Measurements from ENCODE around the gene PDE6H. TPM values are rescaled to one million over a fixed set of nuclear protein-coding genes. Genes with fewer than 3 reads are reported as not detected.

The PDE6H gene
- total and polyA plus RNA-seq, 4 donors: 0.08 to 0.88 TPM; not detected in 2

DNA sequence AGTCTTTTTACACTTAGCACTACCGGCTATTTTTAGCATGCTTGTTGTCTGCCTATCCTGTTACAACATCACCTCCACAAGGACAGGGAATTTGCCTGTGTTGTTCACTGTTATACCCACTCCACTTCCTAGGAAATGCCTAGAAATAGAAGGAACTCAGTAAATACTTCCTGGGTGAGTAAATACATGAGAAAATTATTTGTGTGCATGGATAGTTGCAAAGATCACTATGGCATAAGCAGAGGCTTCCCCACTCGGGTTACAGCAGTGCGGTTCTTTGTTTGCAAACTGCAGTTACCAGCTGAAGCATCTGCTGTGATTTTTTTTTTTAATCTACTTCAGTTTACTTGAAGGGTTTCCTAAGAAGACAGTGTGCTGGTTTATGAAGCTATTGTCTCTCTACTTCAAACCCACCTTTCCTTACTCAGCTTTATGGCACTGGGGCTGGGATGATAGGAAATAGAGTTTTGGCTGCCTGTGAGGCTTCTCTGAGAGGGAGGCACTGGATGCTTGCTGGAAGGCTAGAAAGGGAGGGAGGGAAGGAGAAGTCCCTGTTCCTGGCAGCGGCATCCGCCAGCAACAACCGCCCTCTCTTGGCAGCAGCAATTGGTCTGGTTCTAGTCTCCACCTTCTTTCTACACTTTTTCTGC, 29.0 kb downstream of the PDE6H start:
- no peaks in the 10 kb centered on the region for H3K27me3 ChIP-seq (ENCODE audit: control insufficient read depth in 3 of 3, insufficient read depth in 3 of 3, low read length in 2 of 3)
- no peak for TF ChIP-seq CTCF (IDR thresholded peaks at IDR 0.05; ENCODE audit: control extremely low read depth, extremely low read depth)
- ATAC-seq (ENCODE audit: insufficient read depth, low FRiP score): no peak
- H3K9me3 ChIP-seq (ENCODE audit: control insufficient read depth in 4 of 4, insufficient read depth in 3 of 4, low read length in 3 of 4): no peaks in the 10 kb centered on the region
- H3K4me3 ChIP-seq: no peak overlapping the region
- DNase-seq: peak; percentile 68 to 79 (median 68)
- peaks cover 0 to 7% (median 2%) of the 10 kb centered on the region in 5 donors for H3K4me1 ChIP-seq (ENCODE audit: control insufficient read depth in 5 of 5, insufficient read depth in 5 of 5, low read length in 5 of 5)
- H3K9ac ChIP-seq (ENCODE audit: insufficient read depth in 1 of 2, low read length in 2 of 2): no peak overlapping the region
- H3K27ac ChIP-seq (ENCODE audit: low read depth in 1 of 2, low read length in 1 of 2): no peak overlapping the region
- 24 to 40% methylated on average over 6 of the region's 6 CpGs for WGBS, 2 donors
- H3K36me3 ChIP-seq (ENCODE audit: control insufficient read depth in 4 of 4, insufficient read depth in 4 of 4, low read length in 4 of 4): no peaks in the 10 kb centered on the region

DNA sequence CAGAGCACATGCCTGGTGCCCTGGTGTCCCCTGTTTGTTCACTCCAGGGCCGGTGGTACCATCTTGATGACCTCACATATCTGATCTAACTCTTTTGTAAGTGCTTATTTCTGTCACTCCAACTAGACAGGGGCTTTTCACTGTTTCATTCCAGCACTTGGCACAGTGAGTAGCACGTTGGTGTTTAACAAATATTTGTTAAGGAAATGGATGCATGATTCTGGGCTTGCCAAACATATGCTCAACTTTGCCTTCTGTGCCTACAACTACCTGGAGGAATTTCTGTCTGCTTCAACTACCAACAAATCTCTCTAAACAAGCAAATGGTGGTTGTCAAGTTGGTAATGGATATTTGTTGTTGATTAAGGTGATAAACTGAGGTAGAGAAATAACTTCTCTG, 31.6 kb downstream of the PDE6H start:
- H3K9ac ChIP-seq (ENCODE audit: insufficient read depth in 1 of 2, low read length in 2 of 2): no peak overlapping the region
- DNase-seq (no peak), ATAC-seq (ENCODE audit: insufficient read depth, low FRiP score) (no peak)
- H3K27me3 ChIP-seq (ENCODE audit: control insufficient read depth in 3 of 3, insufficient read depth in 3 of 3, low read length in 2 of 3): no peaks in the 10 kb centered on the region
- peaks cover 0 to 7% (median 2%) of the 10 kb centered on the region in 5 donors for H3K4me1 ChIP-seq (ENCODE audit: control insufficient read depth in 5 of 5, insufficient read depth in 5 of 5, low read length in 5 of 5)
- H3K9me3 ChIP-seq (ENCODE audit: control insufficient read depth in 4 of 4, insufficient read depth in 3 of 4, low read length in 3 of 4): no peaks in the 10 kb centered on the region
- H3K27ac ChIP-seq (ENCODE audit: low read depth in 1 of 2, low read length in 1 of 2): no peak overlapping the region
- no peaks in the 10 kb centered on the region for H3K36me3 ChIP-seq (ENCODE audit: control insufficient read depth in 4 of 4, insufficient read depth in 4 of 4, low read length in 4 of 4)
- no peak for TF ChIP-seq CTCF (IDR thresholded peaks at IDR 0.05; ENCODE audit: control extremely low read depth, extremely low read depth)
- 64 to 71% methylated on average over 2 of the region's 2 CpGs for WGBS, 2 donors
- no peak overlapping the region for H3K4me3 ChIP-seq

- DNase-seq (no peak), ATAC-seq (ENCODE audit: insufficient read depth, low FRiP score) (no peak)
- no peaks in the 10 kb centered on the region for H3K36me3 ChIP-seq (ENCODE audit: control insufficient read depth in 4 of 4, insufficient read depth in 4 of 4, low read length in 4 of 4)
- H3K9ac ChIP-seq (ENCODE audit: insufficient read depth in 1 of 2, low read length in 2 of 2): no peak overlapping the region
- H3K9me3 ChIP-seq (ENCODE audit: control insufficient read depth in 4 of 4, insufficient read depth in 3 of 4, low read length in 3 of 4): no peaks in the 10 kb centered on the region
- H3K27me3 ChIP-seq (ENCODE audit: control insufficient read depth in 3 of 3, insufficient read depth in 3 of 3, low read length in 2 of 3): no peaks in the 10 kb centered on the region
- no peak overlapping the region for H3K4me3 ChIP-seq
- H3K4me1 ChIP-seq (ENCODE audit: control insufficient read depth in 5 of 5, insufficient read depth in 5 of 5, low read length in 5 of 5): peaks cover 0 to 7% (median 2%) of the 10 kb centered on the region in 5 donors
- TF ChIP-seq CTCF (IDR thresholded peaks at IDR 0.05; ENCODE audit: control extremely low read depth, extremely low read depth): no peak
- H3K27ac ChIP-seq (ENCODE audit: low read depth in 1 of 2, low read length in 1 of 2): no peak overlapping the region
Measured at GRCh38 chr12:15005064-15005463, 32.2 kb downstream of the PDE6H start.

- 59 to 69% methylated on average over 3 of the region's 3 CpGs for WGBS, 2 donors
Measured at GRCh38 chr12:15007551-15007950, 34.7 kb downstream of the PDE6H start.

More at GRCh38 chr12:15007551-15007950, 34.7 kb downstream of the PDE6H start:
- H3K9ac ChIP-seq (ENCODE audit: insufficient read depth in 1 of 2, low read length in 2 of 2): no peak overlapping the region
- H3K36me3 ChIP-seq (ENCODE audit: control insufficient read depth in 4 of 4, insufficient read depth in 4 of 4, low read length in 4 of 4): no peaks in the 10 kb centered on the region
- DNase-seq (no peak), ATAC-seq (ENCODE audit: insufficient read depth, low FRiP score) (no peak)
- H3K27ac ChIP-seq (ENCODE audit: low read depth in 1 of 2, low read length in 1 of 2): no peak overlapping the region
- no peaks in the 10 kb centered on the region for H3K4me1 ChIP-seq (ENCODE audit: control insufficient read depth in 5 of 5, insufficient read depth in 5 of 5, low read length in 5 of 5)
- no peak for TF ChIP-seq CTCF (IDR thresholded peaks at IDR 0.05; ENCODE audit: control extremely low read depth, extremely low read depth)
- H3K9me3 ChIP-seq (ENCODE audit: control insufficient read depth in 4 of 4, insufficient read depth in 3 of 4, low read length in 3 of 4): no peaks in the 10 kb centered on the region
- H3K4me3 ChIP-seq: no peak overlapping the region
- no peaks in the 10 kb centered on the region for H3K27me3 ChIP-seq (ENCODE audit: control insufficient read depth in 3 of 3, insufficient read depth in 3 of 3, low read length in 2 of 3)

Data from lung (tissue), 12 donors.